GM21825 (cell line): ENCODE data around the gene SERINC5.
"Not testable (repeated sequence)": the region's sequence is repeated elsewhere in the genome, so short reads cannot be mapped to it uniquely, and the experiment has no call there.

Source experiments
- ATAC-seq: cut with Tn5 transposase; IDR thresholded peaks from one replicate; pipeline ENCODE4 v1.9.1; 2021; ENCODE audit warnings: mild to moderate bottlenecking, moderate library complexity; ENCODE audit not compliant: unreplicated experiment

SERINC5 gene

DNA sequence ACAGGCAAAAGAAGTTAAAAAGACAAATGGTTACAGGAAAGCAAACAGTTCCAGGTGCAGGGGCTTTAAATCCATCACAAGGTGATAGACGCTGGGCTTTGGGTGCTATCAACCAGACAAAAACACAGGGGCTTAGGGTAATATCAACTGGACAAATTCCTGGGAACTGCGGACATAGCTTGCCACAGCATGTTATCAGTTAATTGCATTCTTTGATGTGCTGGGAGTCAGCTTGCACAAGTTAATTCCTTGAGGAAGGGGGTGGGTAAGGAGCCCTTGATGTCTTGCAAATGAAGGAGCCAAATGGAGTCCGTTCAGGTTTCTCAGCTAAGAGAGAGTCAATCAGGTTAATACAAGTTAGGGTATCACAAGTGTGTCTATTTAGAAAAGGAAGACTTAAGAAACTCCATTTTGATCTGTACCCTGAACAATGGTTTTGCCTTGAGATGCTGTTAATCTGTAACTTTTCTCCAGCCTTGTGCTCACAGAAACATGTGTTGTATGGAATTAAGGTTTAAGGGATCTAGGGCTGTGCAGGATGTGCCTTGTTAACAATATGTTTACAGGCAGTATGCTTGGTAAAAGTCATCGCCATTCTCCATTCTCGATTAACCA lies 144.4 kb downstream of the SERINC5 start:
- not testable (repeated sequence) for ATAC-seq

DNA sequence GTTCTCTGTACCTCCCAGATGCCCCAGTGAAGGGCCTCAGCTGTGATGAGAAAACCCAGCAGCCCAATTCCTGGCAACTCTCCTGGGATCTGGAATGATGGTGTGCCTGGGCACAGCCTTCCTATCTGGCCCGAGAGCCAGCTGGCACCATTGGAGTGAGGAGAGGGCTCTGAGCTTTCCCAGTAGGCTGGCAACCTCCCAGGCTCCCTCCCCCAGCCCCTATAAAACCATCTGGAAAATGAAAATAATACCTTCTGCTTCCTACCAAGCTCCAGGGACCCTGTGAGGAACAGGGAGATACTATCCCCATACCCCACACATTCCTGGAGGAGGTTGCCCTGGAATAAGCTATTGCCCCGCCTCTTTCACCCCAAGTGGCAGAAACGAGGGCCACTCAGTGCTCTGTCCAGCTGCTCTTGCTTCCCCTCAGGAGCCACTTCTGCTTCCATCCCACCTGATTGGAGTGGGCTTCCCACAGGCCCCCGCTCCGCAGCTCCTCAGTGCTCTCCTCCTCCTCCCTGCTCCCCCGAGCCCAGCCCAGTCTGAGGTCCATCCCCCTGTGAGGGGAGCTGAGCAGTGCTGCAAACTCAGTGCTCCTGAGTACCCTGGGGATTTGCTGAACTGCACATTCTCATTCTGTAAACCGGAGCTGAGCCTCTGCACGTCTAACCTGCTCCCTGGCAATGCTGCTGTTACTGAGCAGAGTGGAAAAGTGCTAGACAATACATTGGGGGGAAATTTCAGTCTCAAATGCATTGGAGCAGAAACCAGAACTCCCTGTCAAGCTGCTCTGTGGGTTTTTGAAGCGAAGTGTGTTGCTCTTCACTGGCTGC lies 146.0 kb downstream of the SERINC5 start:
- peak; percentile 89 for ATAC-seq

DNA sequence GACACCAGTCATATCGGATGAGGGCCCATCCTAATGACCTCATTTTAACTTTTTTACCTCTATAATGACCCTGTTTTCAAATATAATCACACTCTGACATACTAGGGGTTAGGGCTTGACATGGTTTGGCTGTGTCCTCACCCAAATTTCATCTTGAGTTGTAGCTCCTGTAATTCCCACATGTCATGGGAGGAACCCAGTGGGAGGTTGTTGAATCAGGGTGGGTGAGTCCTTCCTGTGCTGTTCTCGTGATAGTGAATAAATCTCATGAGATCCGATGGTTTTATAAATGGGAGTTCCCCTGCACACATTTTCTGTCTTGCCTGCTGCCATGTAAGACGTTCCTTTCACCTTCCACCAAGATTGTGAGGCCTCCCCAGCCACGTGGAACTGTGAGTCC lies 148.9 kb downstream of the SERINC5 start:
- no peak for ATAC-seq

- ATAC-seq, result no peak
These were observed 150.0 kb downstream of the SERINC5 start for GRCh38 chr5:80105698-80106439.

DNA sequence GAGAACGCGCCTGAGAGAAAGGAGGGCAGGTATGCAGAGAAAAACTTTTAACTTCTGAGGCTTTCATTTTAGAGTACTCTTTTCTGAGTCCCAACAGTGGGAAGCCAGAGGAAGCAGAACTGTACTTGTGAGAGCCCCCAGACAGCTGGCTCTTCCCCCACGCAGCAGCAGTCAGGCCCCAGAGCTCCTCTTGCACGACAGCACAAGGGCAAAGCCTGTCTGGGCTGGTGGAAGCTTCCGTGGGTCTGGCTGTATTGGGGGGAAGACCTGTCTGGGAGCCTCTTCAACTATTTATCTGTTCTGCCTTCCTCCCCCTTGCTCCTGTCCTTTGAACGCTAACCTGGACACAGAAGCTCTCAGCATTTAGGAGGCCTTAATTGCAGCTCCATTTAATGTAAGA lies 152.5 kb downstream of the SERINC5 start:
- no peak for ATAC-seq

GRCh38 chr5:80101993-80102392 lies 153.9 kb downstream of the SERINC5 start:
- no peak for ATAC-seq

- no peak for ATAC-seq
These were observed 158.4 kb downstream of the SERINC5 start for GRCh38 chr5:80097451-80097850.

GRCh38 chr5:80094236-80094738 lies 161.6 kb downstream of the SERINC5 start:
- ATAC-seq, result no peak

DNA sequence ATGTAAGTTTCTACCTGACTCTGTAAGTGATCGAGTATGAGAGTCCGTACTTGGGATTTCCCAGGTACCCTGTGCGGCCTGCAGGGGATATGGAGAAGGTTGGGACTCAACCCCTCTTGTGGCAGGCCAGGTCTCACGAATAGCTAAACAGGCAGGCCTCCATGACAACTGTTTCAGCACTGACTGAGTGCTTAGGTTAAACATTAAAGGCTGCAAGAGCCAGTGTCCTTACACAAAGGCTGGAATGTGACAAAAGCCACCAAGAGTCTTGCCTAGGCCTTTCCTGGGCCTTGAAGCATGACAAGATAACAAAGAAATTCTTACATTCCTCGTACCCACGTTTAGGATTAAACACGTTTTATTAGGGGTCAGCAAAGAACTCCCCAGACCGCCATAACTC lies 162.1 kb downstream of the SERINC5 start:
- no peak for ATAC-seq

GRCh38 chr5:80092486-80093107 lies 163.3 kb downstream of the SERINC5 start:
- no peak for ATAC-seq

DNA sequence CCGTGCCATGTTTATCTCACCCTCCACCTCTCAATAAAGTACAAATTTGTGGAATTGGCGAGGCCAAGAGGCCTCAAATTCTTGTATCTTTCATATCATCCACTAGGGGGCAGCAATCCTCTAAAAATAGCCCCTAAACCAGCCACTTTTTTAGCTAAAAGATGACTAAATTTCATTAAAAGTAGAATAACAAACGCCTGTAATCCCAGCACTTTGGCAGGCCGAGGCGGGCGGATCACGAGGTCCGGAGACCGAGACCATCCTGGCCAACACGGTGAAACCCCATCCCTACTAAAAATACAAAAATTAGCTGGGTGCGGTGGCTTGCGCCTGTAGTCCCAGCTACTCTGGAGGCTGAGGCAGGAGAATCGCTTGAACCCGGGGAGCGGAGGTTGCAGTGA lies 164.1 kb downstream of the SERINC5 start:
- ATAC-seq, result not testable (repeated sequence)

DNA sequence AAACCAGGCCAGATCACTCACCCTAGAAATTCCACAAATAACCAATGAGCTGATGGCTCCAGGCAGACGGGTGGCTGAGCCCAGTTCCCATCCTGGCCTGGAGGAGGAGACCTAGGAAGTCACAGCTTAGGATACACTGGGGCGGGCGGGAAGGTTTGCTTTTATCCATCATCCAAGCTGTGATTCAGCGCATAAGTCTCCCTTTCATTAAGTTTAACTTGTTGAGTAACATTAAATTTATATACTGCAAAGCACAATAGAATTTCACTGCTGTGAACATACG lies 165.0 kb downstream of the SERINC5 start:
- no peak for ATAC-seq

DNA sequence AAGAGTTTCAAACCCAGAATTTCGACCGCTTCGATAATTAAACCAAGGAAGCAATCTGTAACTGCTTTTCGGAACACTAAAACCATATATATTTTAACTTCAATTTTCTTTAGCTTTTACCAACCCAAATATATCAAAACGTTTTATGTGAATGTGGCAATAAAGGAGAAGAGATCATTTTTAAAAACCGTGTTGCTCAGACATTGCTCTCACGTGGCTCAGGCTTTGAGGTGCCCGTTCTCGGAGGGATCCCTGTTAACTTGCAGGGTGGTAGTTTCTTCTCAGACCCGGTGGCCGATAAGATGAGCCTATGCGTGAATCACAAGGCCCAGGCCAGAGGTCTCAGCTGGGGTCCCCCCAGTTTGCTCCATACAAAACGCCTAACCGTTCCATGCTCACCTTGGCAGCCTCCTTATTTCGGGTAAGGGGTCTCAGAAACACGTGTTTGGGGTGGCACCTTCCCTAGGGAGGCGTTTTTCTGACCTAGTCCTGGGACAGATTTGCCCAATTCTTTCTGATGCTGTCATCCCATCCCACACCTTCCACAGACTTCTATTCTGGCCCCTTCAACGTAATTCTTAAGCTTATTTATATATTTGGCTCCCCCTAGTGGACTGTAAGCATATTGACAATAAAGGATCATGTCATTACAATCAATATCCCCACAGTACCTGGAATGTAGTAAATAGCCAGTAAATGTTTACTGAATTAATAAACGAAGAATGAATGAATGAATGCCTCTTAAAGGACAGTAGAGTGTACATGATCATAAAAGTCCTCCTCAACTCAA lies 172.6 kb downstream of the SERINC5 start:
- no peak for ATAC-seq

DNA sequence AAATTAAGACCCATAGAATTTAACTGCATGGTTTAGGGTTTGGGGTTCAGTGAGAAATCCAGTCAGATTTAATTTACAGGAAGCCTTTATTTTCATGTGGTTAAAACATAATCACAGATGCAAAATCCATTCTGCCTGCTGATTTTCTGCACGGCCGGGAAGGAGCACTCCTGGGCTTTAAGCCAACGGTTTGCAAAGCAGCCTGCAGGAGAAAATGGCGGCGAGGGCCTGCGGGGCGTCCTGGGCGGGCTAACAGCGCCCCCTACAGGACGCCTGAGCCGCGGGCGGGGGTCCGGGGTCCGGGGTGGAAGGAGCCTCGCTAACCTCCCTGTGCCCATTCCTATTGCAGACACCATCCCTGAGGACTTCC lies 173.1 kb downstream of the SERINC5 start:
- ATAC-seq, result no peak

DNA sequence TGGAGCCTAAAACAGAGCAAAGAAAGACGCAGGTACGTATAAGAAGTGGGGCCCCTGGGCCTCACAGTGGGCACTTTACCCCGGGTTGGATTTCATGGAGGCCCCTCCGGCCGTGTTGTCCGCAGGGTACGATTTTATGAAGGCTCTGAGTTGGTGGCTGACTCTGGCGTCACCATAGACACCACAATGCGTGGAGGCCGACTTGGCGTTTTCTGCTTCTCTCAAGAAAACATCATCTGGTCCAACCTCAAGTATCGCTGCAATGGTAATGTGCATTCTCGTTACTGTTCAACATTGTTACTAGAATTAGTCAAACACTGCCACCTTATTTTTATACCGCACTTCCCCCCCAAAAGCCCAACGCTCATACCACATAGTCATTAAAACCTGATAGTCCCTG lies 173.6 kb downstream of the SERINC5 start:
- ATAC-seq, result no peak

GRCh38 chr5:80078921-80079320 lies 176.9 kb downstream of the SERINC5 start:
- no peak for ATAC-seq

GRCh38 chr5:80077051-80077714 lies 178.7 kb downstream of the SERINC5 start:
- no peak for ATAC-seq

- ATAC-seq, result no peak
These were observed 179.5 kb downstream of the SERINC5 start for GRCh38 chr5:80076131-80077050.
